HEK293 (cell line): ENCODE data around the gene ATG2A.

Source experiments
- CTCF ChIP-seq: fragments of 450-650 bp; formaldehyde crosslinking; IDR thresholded peaks from 2 replicates; pipeline ENCODE4 v1.5.1; 2016; ENCODE audit warnings: missing biosample characterization, missing genetic modification characterization
- ZBTB10 ChIP-seq: fragments of 450-650 bp; formaldehyde crosslinking; IDR thresholded peaks from 2 replicates; pipeline ENCODE4 v1.5.1; 2016; ENCODE audit warnings: missing biosample characterization, missing genetic modification characterization

- TF ChIP-seq ZBTB10 (tag by site-specific recombination) (no peak), CTCF (tag by site-specific recombination) (no peak)
Measured at GRCh38 chr11:64903291-64903833, 13.6 kb downstream of the ATG2A start.
